K562 (cell line): ENCODE data around the gene IGLON5. TPM values are rescaled to one million over a fixed set of nuclear protein-coding genes. Genes with fewer than 3 reads are reported as not detected.

Experiments
- ATAC-seq: fragments of 200-7000 bp; cut with Tn5 transposase; 3 replicates; pipeline ENCODE4 v1.9.1; 2020; ENCODE audit warnings: moderate library complexity
- BruUV-seq: library from RNA; stranded (reverse); fragments of 400-500 nt; replicated peaks from 2 replicates; lab custom pipeline; 2021; lab: Mats Ljungman, UMichigan
- CTCF ChIA-PET: fragments of 300-600 bp; formaldehyde crosslinking; extraction: SDS; loops from one replicate; lab custom pipeline; 2021; ENCODE audit warnings: low intra/inter-chr PET ratio; lab: Yijun Ruan, JAX
- POLR2A ChIA-PET: fragments of 300-600, 350-650 bp; sonication (Branson Sonifier 250); formaldehyde crosslinking; extraction: SDS; loops from one replicate; lab custom pipeline; 2021; ENCODE audit warnings: antibody characterized with exemption, inconsistent platforms; lab: Yijun Ruan, JAX
- DNase-seq, 4 experiments: peaks; one replicate each; pipeline versions ENCODE4 v3.0.0 to v3.0.0-alpha.2; 2011 to 2018; ENCODE audit warnings: low spot score in 3 of 4, mixed read lengths in 3 of 4; ENCODE audit errors: extremely low read depth in 1 of 4
- FAIRE-seq: peaks from 2 replicates; lab custom pipeline; 2011; peaks lifted over from hg19 to GRCh38; lab: Jason Lieb, UNC
- H2AFZ ChIP-seq: 2 replicates; pipeline ENCODE4 v1.6.0; 2011; ENCODE audit warnings: low read depth, low read length, control low read depth, inconsistent platforms
- H3K27ac ChIP-seq: fragments of 200-600 bp; 3 replicates; pipeline ENCODE4 v1.8.0; 2011; ENCODE audit warnings: low read depth, mild to moderate bottlenecking, control low read depth, inconsistent platforms, low read length, moderate library complexity, mixed read lengths; ENCODE audit errors: extremely low read depth
- H3K27me3 ChIP-seq, 2 experiments: fragments of 300-600 bp in 1 of 2; 2 replicates in 1 of 2; 3 replicates in 1 of 2; pipeline versions ENCODE4 v1.6.0 to v1.8.0; 2011; ENCODE audit warnings: inconsistent platforms in 2 of 2, low read length in 2 of 2, mild to moderate bottlenecking in 1 of 2, mixed read lengths in 1 of 2, moderate library complexity in 1 of 2; ENCODE audit not compliant: control insufficient read depth in 2 of 2, insufficient read depth in 2 of 2
- H3K36me3 ChIP-seq: fragments of 300-600 bp; 3 replicates; pipeline ENCODE4 v1.8.0; 2011; ENCODE audit warnings: mild to moderate bottlenecking, low read length, inconsistent platforms; ENCODE audit not compliant: control insufficient read depth, insufficient read depth
- H3K4me1 ChIP-seq, 2 experiments: fragments of 200-600 bp in 1 of 2; replicated peaks in 1 of 2; 2 replicates in 1 of 2; 3 replicates in 1 of 2; pipeline versions ENCODE4 v1.5.1 to v1.8.0; 2011; ENCODE audit warnings: inconsistent platforms in 2 of 2, low read length in 2 of 2, mild to moderate bottlenecking in 1 of 2, mixed read lengths in 1 of 2, moderate library complexity in 1 of 2; ENCODE audit not compliant: control insufficient read depth in 2 of 2, insufficient read depth in 2 of 2
- H3K4me2 ChIP-seq: 2 replicates; pipeline ENCODE4 v1.6.1; 2011; ENCODE audit warnings: low read length, control low read depth, inconsistent platforms, mixed read lengths; ENCODE audit not compliant: insufficient read depth
- H3K4me3 ChIP-seq: fragments of 200-600 bp; sonication (generic), shearing (Covaris generic); 2 replicates; pipeline ENCODE4 v1.5.1; 2016; ENCODE audit warnings: control low read depth, inconsistent platforms
- H3K79me2 ChIP-seq: fragments of 200-600 bp; 3 replicates; pipeline ENCODE4 v1.8.0; 2011; ENCODE audit warnings: low read length, inconsistent platforms; ENCODE audit not compliant: control insufficient read depth, insufficient read depth
- H3K9ac ChIP-seq, 2 experiments: 2 replicates each; pipeline versions ENCODE4 v1.6.0 to v1.6.1; 2011; ENCODE audit warnings: low read depth in 2 of 2, low read length in 2 of 2, control low read depth in 1 of 2, inconsistent platforms in 1 of 2, mild to moderate bottlenecking in 1 of 2, mixed read lengths in 1 of 2; ENCODE audit not compliant: insufficient read depth in 1 of 2
- H3K9me1 ChIP-seq: one replicate; pipeline ENCODE4 v1.6.0; 2011; ENCODE audit warnings: inconsistent platforms, mild to moderate bottlenecking, low read length, moderate library complexity; ENCODE audit not compliant: control insufficient read depth, insufficient read depth
- H3K9me3 ChIP-seq: replicated peaks from 2 replicates; pipeline ENCODE4 v1.5.1; 2011; ENCODE audit warnings: low read depth, low read length, inconsistent platforms; ENCODE audit not compliant: control insufficient read depth, insufficient read depth
- H4K20me1 ChIP-seq: replicated peaks from 2 replicates; pipeline ENCODE4 v1.6.1; 2011; ENCODE audit warnings: low read length, inconsistent platforms, mixed read lengths; ENCODE audit not compliant: control insufficient read depth, insufficient read depth
- BHLHE40 ChIP-seq: IDR thresholded peaks from 2 replicates; pipeline ENCODE4 v1.6.1; 2011; ENCODE audit warnings: low read length, improper control_type of control experiment
- CXXC5 ChIP-seq: fragments of 250-450 bp; sonication (Bioruptor Pico); IDR thresholded peaks from 2 replicates; pipeline ENCODE4 v1.8.0; 2022; ENCODE audit warnings: inconsistent platforms, mild to moderate bottlenecking, moderate library complexity
- MTA2 ChIP-seq: fragments of 450-650 bp; IDR thresholded peaks from 2 replicates; pipeline ENCODE4 v1.6.1; 2016; ENCODE audit warnings: low read depth
- SRF ChIP-seq, 2 experiments: fragments of 250-450, 450-650 bp in 1 of 2; sonication (Bioruptor Pico) in 1 of 2; sonication (generic) in 1 of 2; formaldehyde crosslinking; IDR thresholded peaks; 2 replicates each; pipeline versions ENCODE4 v1.5.0 to v1.5.1; 2020 to 2022; ENCODE audit warnings: mild to moderate bottlenecking in 1 of 2, missing genetic modification reagents in 1 of 2
- ZNF764 ChIP-seq: fragments of 250-450 bp; sonication (Bioruptor Pico); IDR thresholded peaks from 2 replicates; pipeline ENCODE4 v1.4.0; 2020; ENCODE audit warnings: low read depth, mild to moderate bottlenecking, moderate library complexity
- WGBS: fragments of 100-300 bp; shearing (Covaris generic); methylation state at CpG from one replicate; pipeline ENCODE4 v1.1.6; 2016; ENCODE audit warnings: low coverage, mixed read lengths; ENCODE audit not compliant: insufficient coverage; ENCODE audit errors: missing lambda C conversion rate; 5-methylcytosine and 5-hydroxymethylcytosine counted together
- in situ Hi-C: fragments of 300-500 bp; cut with MboI; formaldehyde crosslinking; loops from 4 replicates; pipeline ENCODE4 v1.15.0; 2018; ENCODE audit warnings: inconsistent platforms, mixed read lengths
- intact Hi-C: fragments of 100-400 bp; cut with micrococcal nuclease; formaldehyde crosslinking; loops from 2 replicates; pipeline ENCODE4 v1.14.2; 2022
- polyA plus RNA-seq, 8 experiments: library from polyadenylated mRNA; depleted of rRNA in 4 of 8; stranded (reverse) in 5 of 8; unstranded in 3 of 8; fragments of >200 nt; fragmentation: Nextera tagmentation in 2 of 8; fragmentation: Illumina TruSeq in 1 of 8; extraction: Ambion mirVana in 2 of 8; extraction: Trizol in 1 of 8; gene quantifications; 2 replicates each; pipeline versions ENCODE4 v1.2.1 to v1.2.3, GENCODE V29; 2011 to 2014; ENCODE audit warnings: inconsistent platforms in 1 of 8, missing spikeins in 1 of 8
- total RNA-seq, 7 experiments: library from RNA; depleted of rRNA in 6 of 7; stranded (reverse); fragments of >200 nt in 6 of 7; fragmentation: Illumina TruSeq in 2 of 7; extraction: Trizol in 2 of 7; gene quantifications; 2 replicates each; pipeline versions ENCODE4 v1.2.1 to v1.2.3, GENCODE V29; 2011 to 2021; ENCODE audit warnings: low replicate concordance in 1 of 7
- TF ChIP-seq, protein P1 (sequence below): sonication (generic); formaldehyde crosslinking; IDR thresholded peaks from 2 replicates; pipeline ENCODE4 v1.9.0; 2022; ENCODE audit warnings: mild to moderate bottlenecking, missing genetic modification reagents
- TF ChIP-seq, protein P2 (sequence below), 2 experiments: IDR thresholded peaks; 2 replicates each; pipeline ENCODE4 v1.6.1; 2011; ENCODE audit warnings: borderline replicate concordance in 1 of 2, control low read depth in 1 of 2, low read depth in 1 of 2, low read length in 1 of 2, mild to moderate bottlenecking in 1 of 2, mixed read lengths in 1 of 2, moderate library complexity in 1 of 2; ENCODE audit not compliant: insufficient read depth in 1 of 2, insufficient read length in 1 of 2, poor library complexity in 1 of 2, severe bottlenecking in 1 of 2; ENCODE audit errors: extremely low read depth in 1 of 2
- TF ChIP-seq, protein P3 (sequence below): fragments of 200-800 bp; sonication (Bioruptor generic); IDR thresholded peaks from 2 replicates; pipeline ENCODE4 v1.6.1; 2017; ENCODE audit warnings: missing genetic modification characterization, missing compliant biosample characterization

The IGLON5 gene
- total and polyA plus RNA-seq, 9 of the 15 experiments (the other 6 are each of a cell fraction or from before 2014, with no cell fraction given), result 0.03 to 0.22 (median 0.14) TPM; not detected in 2

DNA sequence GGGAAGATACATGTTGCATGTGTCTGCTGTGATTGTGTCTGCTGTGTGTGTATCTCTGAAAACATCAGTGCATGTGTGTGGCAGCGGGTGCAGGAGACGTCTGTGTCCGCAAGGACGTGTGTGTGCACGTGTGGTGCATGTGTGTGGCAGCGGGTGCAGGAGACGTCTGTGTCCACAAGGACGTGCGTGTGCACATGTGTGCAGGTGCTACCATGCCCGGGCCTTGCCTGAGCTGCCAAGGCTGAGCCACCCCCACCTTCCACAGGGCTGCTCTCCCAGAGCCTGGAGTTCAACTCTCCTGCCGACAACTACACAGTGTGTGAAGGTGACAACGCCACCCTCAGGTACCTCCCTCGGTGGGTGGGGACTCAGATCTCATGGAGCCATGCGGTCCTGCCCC, 10.4 kb downstream of the IGLON5 start:
- Histone ChIP-seq H3K9ac (no peak overlapping the region), H3K9me3 (no peaks in the 10 kb centered on the region; the same call in 1 of the 2 replicates), H4K20me1 (peaks cover 6% of the 10 kb centered on the region; the same call in 1 of the 2 replicates), H3K27me3 (peaks cover 31 to 82% of the 10 kb centered on the region in 2 experiments), H3K4me3 (no peak overlapping the region), H3K4me1 (peaks cover 0 to 27% of the 10 kb centered on the region in 2 experiments; a peak in 3 of 5 replicates), H3K4me2 (no peak overlapping the region), H3K36me3 (no peaks in the 10 kb centered on the region), H3K9me1 (no peaks in the 10 kb centered on the region), H3K79me2 (no peaks in the 10 kb centered on the region), H2AFZ (no peak overlapping the region), H3K27ac (no peak overlapping the region)
- ChIA-PET CTCF (no interaction called here), POLR2A (no interaction called here)
- DNase-seq, result no peak
- in situ Hi-C loops, result no loop called here
- BruUV-seq, result no TSS peak
- TF ChIP-seq, protein P1, sequence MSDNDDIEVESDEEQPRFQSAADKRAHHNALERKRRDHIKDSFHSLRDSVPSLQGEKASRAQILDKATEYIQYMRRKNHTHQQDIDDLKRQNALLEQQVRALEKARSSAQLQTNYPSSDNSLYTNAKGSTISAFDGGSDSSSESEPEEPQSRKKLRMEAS, result peak; percentile 32; the same call in 1 of the 2 replicates
- no peak for TF ChIP-seq ZNF764 (CRISPR knock-in tag)
- TF ChIP-seq SRF (CRISPR knock-in tag; IDR thresholded peaks at IDR 0.05), result no peak
- FAIRE-seq, result no peak
- ATAC-seq, result no peak
- intact Hi-C loops, result no loop called here
- 4% methylated on average over 14 of the region's 14 CpGs for WGBS

DNA sequence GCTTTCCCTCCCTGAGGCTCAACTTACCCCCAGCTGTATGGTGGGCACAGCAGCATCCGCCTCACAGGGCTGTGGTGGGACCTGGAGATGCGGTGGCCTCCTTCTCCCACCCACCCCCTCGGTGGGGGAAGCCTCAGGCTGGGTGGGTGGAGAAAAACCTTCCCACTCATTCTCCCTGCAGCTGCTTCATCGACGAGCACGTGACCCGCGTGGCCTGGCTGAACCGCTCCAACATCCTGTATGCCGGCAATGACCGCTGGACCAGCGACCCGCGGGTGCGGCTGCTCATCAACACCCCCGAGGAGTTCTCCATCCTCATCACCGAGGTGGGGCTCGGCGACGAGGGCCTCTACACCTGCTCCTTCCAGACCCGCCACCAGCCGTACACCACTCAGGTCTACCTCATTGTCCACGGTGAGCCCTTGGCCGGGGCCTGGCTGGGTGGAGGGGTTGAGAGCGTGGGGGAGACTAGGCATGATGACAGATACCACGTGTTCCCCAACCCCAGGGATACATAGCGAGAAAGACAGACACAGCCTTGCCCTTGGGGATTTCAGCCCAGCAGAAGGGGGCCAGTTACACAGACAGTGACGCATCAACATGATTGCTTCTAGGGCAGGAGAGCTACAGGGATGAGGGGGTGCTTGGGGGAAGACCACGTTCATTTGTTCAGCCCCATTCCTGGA, 12.2 kb downstream of the IGLON5 start:
- no peak overlapping the region for H3K9ac ChIP-seq
- H4K20me1 ChIP-seq, result peaks cover 6% of the 10 kb centered on the region; the same call in 1 of the 2 replicates
- no peak for ATAC-seq
- no peak overlapping the region for H3K27ac ChIP-seq
- in situ Hi-C loops, result no loop called here
- H3K4me3 ChIP-seq, result no peak overlapping the region
- no peak for FAIRE-seq
- peaks cover 29 to 64% of the 10 kb centered on the region in 2 experiments for H3K27me3 ChIP-seq
- no peaks in the 10 kb centered on the region for H3K9me1 ChIP-seq
- no TSS peak for BruUV-seq
- ChIA-PET POLR2A (interaction anchor here (0.8 kb wide), 1 partner anchor 67 kb away, joined by 3 read pairs; the partner anchor contains the start of gene C19orf84), CTCF (no interaction called here)
- H3K4me2 ChIP-seq, result no peak overlapping the region
- no peak overlapping the region for H2AFZ ChIP-seq
- no peaks in the 10 kb centered on the region for H3K36me3 ChIP-seq
- 3% methylated on average over 27 of the region's 29 CpGs for WGBS
- peaks cover 4 to 39% of the 10 kb centered on the region in 2 experiments; a peak in 3 of 5 replicates for H3K4me1 ChIP-seq
- H3K9me3 ChIP-seq, result no peaks in the 10 kb centered on the region; the same call in 1 of the 2 replicates
- H3K79me2 ChIP-seq, result no peaks in the 10 kb centered on the region
- intact Hi-C loops, result no loop called here
- no peak for DNase-seq
- no peak for TF ChIP-seq CXXC5
- TF ChIP-seq BHLHE40, result 0 out of 2 replicates have a peak, but pooled peaks have one; percentile 18
- TF ChIP-seq, protein P2, sequence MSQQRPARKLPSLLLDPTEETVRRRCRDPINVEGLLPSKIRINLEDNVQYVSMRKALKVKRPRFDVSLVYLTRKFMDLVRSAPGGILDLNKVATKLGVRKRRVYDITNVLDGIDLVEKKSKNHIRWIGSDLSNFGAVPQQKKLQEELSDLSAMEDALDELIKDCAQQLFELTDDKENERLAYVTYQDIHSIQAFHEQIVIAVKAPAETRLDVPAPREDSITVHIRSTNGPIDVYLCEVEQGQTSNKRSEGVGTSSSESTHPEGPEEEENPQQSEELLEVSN (IDR thresholded peaks at IDR 0.05; ENCODE audit: borderline replicate concordance in 1 of 2, extremely low read depth in 1 of 2, insufficient read depth in 1 of 2, insufficient read length in 1 of 2, low read depth in 1 of 2, low read length in 1 of 2, poor library complexity in 1 of 2, severe bottlenecking in 1 of 2), result peak in 1 of 2 experiments; percentile 11
- no peak for TF ChIP-seq MTA2
- TF ChIP-seq, protein P3, sequence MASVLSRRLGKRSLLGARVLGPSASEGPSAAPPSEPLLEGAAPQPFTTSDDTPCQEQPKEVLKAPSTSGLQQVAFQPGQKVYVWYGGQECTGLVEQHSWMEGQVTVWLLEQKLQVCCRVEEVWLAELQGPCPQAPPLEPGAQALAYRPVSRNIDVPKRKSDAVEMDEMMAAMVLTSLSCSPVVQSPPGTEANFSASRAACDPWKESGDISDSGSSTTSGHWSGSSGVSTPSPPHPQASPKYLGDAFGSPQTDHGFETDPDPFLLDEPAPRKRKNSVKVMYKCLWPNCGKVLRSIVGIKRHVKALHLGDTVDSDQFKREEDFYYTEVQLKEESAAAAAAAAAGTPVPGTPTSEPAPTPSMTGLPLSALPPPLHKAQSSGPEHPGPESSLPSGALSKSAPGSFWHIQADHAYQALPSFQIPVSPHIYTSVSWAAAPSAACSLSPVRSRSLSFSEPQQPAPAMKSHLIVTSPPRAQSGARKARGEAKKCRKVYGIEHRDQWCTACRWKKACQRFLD (CRISPR knock-in tag), result no peak
- TF ChIP-seq, protein P1, result peak; percentile 21; the same call in 1 of the 2 replicates
